Stimulated activated CD4-positive, alpha-beta T cell treated with anti-CD3 and anti-CD28 coated beads, Interleukin-1b, Interleukin-23, amount 100 ng/mL, for 24 hours (primary cell): ENCODE results near the gene C16orf95.
"Not testable (repeated sequence)": the region's sequence is repeated elsewhere in the genome, so short reads cannot be mapped to it uniquely, and the experiment has no call there.

Experiments
- DNase-seq, 4 experiments: peaks; one replicate each; pipeline ENCODE4 v3.0.0-alpha.2; 2020; ENCODE audit warnings: low read depth in 4 of 4, low spot score in 1 of 4

Gene C16orf95

GRCh38 chr16:87259431-87259830 is 57.8 kb downstream of the C16orf95 start:
- DNase-seq = no peak

DNA sequence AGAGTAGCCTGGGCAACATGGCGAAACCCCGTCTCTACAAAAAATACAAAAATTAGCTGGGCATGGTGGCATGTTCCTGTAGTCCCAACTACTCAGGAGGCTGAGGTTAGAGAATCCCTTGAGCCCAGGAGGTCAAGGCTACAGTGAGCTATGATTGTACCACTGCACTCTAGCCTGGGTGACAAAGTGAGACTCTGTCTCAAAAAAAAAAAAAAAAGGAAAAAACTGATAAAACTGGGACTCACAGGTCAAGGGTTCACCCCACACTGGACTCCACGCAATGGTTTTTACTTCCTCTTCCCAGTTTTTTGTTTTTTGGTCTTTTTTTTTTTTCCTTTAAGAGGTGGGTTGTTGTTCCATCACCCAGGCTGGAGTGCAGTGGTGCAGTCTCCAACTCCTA is 58.5 kb downstream of the C16orf95 start:
- not testable (repeated sequence) for DNase-seq

DNA sequence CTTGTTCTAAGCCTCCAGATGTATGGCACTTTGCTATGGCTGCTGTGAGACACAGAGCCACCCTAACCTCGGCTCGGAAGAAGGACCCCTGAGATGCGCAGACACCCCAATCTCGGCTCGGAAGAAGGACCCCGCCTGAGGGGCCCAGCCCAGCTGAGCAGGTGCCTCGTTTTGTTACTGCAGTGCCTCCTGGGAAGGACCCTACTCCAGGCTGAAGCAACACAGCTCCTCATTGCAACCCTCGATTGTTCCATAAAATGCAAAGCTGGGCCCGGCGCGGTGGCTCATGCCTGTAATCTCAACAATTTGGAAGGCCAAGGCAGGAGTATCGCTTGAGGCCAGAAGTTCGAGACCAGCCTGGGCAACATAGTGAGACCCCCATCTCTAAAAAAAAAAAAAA is 61.3 kb downstream of the C16orf95 start:
- no peak for DNase-seq

- DNase-seq = no peak
Observed at GRCh38 chr16:87254734-87255133, 62.5 kb downstream of the C16orf95 start.

GRCh38 chr16:87254296-87254695 is 62.9 kb downstream of the C16orf95 start:
- DNase-seq = no peak

GRCh38 chr16:87253536-87253935 is 63.7 kb downstream of the C16orf95 start:
- DNase-seq = no peak
